Inflammatory macrophage treated with lipopolysaccharide for 4 hours (primary cell): ENCODE results near the gene ADGRL3.
"Not testable (repeated sequence)": the region's sequence is repeated elsewhere in the genome, so short reads cannot be mapped to it uniquely, and the experiment has no call there.

Source experiments
- DNase-seq: peaks from one replicate; pipeline ENCODE4 v3.0.0-alpha.2; 2020

Gene ADGRL3

DNA sequence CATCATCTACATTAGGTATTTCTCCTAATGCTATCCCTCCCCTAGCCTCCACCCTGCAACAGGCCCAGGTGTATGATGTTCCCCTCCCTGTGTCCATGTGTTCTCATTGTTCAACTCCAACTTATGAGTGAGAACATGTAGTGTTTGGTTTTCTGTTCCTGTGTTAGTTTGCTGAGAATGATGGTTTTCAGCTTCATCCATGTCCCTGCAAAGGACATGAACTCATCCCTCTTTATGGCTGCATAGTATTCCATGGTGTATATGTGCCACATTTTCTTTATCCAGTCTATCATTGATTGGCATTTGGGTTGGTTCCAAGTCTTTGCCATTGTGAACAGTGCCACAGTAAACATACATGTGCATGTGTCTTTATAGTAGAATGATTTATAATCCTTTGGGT, 7.0 kb downstream of the ADGRL3 start:
- DNase-seq, result not testable (repeated sequence)

DNA sequence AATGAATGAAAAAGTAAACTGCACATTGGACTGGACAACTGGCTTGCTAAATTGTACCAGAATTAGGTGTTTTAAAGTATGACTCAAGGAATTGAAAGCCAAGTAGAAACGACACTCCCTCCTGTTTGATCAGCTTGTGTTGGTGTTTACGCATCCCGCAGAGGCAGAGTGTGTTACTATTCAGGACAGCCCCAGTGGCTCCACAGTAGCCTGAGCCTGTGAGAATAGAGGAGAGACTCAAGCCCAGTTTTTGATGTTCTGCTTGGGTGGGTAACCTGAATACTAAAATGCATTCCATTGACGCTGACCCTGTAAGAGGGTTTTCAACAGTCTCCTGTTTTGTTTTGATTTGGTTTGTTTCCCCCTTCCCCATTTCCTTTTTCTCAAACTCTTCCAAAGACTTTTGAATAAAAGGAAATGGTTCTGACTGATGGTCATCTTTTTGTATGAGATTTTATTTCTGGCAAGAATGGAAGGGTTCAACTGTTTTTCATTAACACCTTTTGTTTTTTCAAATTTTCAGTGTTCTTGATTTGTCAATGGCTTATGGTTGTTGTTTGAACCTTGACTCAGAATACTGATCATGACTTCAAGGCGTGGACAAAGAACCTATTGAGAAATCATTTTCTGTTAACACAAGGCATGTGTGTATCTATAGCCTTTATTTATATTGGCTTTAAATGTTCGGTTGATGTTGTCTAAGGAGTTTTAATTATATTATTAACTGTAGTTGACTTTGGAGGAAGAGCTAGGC, 10.2 kb downstream of the ADGRL3 start:
- no peak for DNase-seq

DNA sequence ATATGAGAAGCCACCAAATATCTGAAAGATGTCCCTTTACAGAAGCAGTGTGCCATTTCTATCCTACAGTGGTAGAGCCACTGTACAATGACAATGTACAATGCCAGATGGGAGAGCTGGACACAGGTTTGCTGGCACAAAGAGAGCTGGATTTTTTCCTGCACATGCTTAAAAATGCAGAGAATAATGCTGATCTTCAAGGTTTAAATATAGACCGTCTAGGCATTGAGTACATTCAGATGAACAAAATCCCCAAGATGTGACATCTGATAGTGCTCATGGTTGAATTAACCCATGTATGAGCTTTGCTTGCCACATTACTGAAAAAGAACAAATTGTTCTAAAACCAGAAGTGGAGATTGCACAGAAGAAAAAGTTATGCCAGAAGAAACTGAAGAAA, 11.7 kb downstream of the ADGRL3 start:
- no peak for DNase-seq

DNA sequence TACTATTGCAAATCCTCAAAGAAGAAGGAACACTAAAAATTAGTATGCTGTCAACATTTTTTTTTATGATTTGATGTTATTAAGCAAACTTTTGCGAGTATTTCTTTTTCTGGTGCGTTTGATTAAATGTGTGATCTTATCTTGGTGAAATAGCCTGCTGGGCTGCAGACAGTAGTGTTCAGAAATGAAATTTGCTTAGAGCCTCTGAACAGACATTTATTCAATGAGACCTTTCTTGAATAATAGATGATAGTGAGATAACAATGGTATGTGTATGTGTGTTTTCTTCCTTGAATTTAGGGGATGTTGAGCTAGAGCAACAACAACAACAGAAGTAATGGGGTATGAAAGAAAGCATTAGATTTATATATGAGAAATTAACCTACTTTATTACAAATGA, 12.7 kb downstream of the ADGRL3 start:
- no peak for DNase-seq

DNA sequence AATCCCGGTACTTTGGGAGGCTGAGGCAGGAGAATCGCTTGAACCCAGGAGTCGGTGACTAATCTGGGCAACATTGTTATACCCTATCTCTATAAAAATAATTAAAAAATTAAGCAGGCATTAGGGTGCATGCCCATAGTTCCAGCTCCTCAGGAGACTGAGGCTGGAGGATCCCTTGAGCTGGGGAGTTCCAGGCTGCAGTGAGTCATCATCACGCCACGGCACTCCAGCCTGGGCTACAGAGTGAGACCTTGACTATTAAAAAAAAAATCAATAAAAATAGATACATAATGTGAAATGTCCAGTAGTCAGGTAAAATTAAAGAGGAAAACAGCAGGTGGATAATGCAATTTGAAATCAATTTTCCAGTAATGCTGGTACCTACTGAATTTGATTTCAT, 14.6 kb downstream of the ADGRL3 start:
- DNase-seq, result no peak

DNA sequence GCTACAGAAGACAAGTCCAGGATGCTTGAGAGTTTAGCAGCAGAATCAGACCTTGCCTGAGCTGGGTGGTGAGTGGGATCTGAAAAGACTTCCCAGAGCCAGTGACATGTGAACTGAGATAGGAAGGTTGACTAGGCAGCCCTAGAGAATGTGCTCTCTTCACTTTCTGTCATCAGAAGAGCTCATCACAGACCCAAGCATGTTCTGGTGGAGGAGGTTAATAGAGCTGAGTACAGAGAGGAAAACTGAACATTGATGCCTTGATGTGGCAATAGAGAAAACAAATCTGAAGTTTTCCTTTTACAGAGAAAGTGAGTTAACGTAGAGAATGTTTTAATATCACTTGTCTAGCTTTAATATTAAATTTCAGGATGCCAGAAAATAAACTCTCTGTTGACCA, 17.1 kb downstream of the ADGRL3 start:
- DNase-seq, result no peak

DNA sequence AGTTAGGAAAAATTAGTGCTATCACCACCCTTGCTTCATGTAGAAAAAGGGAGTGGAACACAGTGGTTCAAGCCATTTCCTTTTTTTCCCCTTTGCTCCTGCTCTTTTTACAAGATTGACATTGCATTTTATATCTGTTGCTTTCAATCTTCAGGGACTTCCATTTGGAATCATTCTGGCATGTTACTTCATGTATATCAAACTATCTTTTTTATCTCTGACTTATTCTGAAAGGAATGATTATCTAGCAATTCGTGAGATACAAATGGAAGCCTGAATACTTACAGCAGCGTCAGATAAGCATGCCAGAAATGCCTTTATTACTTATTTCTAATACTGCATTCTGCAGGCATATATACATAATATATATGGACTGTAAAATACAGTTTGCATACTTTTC, 20.4 kb downstream of the ADGRL3 start:
- no peak for DNase-seq

DNA sequence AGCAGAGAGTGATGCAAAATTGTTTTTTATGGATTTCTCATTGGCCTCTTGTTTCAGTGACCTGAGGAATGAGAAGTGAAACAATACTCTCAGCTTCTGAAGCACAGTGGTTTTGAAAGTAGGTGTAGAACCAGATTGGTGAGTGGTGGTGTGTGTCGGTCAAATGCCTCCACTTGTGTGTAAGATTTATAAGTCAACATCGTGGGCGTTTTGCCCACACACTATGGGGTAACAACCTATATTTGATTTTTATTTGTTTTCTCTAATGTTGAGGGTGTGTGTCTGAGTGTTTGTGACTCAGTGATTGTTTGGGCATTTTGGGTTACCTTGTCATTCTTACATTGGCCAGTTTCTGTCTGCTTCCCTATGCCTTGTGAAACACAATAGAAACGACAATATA, 23.3 kb downstream of the ADGRL3 start:
- no peak for DNase-seq

DNA sequence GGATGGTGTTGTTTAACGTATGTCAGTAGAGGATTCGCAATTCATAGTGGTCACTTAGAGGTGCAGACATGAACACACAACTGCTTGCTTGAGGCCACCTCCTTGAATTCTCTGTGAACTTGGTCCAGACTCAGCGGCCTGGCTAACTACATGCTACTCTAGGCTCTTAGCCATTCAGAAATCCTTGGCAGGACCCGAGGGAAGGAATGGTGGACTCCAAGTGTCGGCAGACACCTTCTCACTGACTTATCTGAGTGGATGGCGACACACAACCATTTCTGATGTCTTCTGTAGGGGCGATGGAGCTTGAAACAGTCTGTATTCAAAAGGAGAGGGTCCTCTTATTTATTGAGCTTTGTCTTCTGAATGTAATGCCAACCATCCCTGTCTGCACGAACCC, 24.4 kb downstream of the ADGRL3 start:
- DNase-seq, result no peak

DNA sequence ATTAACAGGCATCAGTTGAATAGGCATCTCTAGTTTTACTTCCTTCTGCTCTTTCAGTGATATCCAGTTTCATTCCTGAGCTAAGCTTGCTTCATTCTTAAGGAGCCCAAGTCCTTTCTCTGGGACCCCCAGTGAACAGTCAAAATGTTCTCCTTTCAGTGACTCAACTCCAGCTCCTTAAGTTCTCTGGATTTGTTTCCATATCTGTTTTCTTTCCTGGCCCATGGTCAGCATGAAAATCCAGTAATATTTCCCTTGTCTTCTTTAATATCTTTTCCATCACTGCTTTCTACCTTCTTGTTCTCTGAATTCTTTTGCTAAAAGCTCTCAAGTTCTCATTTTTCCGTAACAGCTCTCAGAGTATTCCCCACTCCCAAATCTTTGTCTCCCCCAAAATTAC, 25.5 kb downstream of the ADGRL3 start:
- DNase-seq, result no peak

DNA sequence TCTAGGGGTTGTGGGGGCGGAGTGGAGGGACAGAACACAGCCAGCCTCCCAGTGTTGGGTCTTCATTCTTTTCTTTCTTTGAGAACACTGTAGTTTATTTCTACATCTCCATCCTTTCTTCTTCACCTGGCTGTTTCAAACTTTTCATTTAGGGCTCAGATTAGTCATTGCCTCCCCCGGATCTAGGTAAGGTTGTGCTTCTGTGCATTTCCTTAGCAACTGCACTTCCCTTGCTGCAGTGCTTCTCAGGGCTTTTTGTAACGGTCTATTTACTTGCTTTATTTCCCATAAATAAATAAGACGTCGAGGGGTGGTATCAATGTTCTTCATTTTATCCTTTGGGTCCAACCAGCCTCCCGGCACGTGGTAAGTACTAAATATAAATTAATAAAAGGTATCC, 31.3 kb downstream of the ADGRL3 start:
- no peak for DNase-seq

DNA sequence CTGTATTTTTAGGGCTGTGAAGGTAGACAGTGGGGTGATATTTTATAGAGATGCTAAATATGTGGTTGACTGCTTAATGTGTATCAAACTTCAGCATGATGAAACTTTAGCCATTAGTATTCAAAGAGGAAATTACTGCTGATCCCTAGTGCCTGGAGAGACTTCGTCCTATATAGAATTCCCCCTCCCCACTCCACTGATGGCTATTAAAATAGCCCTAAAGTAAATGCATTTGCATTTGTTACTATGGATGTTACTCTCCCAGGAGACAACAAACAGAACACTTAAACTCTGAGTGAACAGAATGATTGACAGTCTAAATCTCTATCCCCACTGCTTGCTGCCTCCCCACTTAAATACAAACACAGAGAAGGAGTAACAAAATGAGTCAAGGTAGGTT, 39.1 kb downstream of the ADGRL3 start:
- DNase-seq, result no peak

DNA sequence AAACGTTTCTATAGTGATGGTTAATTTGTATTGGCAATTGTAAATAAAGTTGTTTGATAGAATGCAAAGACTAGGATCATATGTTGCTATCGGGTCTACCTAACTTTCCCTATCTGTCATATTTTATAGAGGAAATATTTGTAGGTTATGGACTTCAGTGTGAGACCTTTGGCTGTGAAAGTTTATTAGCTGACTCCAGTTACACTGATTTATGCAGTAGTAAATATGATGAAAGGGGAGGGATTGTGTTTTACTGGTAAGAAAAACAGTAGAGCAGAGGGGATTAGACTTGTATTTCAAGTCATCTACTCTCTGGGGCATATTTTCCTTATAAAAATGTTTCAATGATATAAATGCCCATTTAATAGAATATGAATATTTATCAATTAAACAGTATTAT, 43.8 kb downstream of the ADGRL3 start:
- no peak for DNase-seq

DNA sequence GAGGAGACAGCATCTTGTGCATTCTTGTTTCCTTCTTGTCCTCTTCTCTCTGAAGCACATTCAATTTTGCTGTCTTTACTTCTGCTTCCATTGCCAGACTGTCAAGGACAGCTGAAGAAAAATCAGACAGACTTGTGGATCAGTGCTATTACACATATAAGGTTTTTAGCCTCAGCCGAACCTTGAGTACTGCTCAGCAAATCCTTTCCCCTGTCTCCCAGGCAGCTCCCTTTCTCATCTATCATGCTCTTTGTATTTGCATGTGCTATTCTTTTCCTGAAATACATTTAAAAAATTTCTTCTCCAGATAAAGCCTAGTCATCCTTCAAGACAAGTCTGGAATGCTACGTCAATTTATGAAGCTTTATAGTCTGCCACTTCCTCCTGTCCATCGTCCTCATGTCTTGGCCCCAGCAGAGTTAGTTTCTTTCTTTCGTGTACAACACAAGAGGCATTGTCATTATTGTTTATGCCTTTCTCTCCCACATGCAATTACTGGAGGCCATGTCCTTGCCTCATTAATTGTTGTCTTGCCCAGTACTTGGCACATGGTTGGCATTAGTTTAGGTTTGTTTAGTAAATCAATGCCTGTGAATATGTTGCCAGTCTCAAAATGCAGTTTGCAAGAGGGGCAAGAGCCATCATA, 45.1 kb downstream of the ADGRL3 start:
- no peak for DNase-seq

DNA sequence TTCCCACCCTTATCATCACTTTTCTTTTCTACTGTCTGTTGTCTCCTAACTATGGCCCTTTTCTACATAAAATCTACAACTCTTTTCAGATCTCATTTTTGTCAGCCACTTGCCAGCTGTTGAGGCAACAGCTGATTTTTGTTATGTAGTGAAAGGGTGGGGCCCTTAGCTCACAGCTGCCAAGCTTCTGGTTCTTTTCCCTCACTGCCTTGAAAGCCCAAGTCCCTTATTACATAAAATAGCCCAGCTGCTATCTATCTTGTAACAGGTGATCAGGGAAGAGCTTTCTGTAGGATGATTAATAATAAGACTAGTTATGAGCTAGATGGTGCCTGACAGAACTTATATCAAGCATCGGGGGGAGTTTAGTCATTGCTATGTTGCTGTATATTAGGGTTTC, 45.9 kb downstream of the ADGRL3 start:
- no peak for DNase-seq

DNA sequence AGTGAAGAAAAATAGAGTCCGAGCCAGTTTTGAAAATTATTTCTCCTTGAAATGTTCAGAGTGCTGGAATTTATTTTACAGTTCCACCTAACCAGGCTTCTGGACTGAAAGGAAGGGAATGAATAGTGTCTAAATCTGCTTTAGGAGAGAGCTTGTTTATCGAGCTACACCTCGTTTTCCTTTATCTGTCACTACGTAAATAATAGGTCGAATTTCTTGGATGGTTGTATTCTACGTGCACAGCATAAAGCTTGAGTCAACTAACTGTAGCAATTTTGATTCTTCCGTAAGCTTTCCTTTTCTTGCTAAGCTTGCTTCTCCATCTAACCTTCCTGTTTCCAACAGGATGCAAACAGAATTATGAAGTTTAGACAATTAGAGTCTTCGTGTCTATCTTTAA, 48.6 kb downstream of the ADGRL3 start:
- no peak for DNase-seq

DNA sequence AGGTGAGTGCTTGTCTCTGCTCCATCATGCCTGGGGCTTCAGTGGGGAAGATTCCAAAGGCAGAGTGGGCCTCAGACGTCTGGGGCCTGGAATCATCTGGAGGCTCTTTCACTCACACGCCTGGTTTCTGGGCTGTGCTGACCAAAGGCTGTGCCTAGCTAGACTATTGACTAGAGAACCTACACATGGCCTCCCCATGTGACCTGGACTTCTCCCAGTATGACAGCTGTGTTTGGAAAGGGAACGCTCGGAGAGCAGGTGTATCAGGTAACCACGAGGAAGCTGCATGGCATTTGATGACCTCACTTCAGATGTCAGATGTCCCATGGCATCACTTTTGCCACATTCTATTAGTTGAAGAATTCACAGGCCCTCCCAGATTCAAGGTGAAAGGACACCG, 51.0 kb downstream of the ADGRL3 start:
- DNase-seq, result no peak

DNA sequence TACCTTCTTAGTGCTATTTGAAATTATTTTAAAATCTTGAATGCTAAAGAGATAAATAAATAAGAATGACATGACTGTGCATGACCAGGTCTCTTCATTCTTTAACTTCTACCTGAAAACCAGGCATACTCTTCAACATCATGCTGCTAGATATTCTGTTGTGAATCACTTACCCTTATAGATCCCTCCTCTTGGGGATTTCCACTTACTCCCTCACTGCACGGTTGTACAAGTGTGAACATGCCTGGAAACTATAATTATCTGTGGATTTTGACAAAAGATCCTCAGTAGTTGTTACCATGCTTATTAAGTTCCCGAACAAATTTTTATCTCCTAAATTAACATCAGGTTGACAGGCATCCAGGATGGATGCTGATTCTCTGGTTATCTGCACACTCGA, 54.3 kb downstream of the ADGRL3 start:
- no peak for DNase-seq

DNA sequence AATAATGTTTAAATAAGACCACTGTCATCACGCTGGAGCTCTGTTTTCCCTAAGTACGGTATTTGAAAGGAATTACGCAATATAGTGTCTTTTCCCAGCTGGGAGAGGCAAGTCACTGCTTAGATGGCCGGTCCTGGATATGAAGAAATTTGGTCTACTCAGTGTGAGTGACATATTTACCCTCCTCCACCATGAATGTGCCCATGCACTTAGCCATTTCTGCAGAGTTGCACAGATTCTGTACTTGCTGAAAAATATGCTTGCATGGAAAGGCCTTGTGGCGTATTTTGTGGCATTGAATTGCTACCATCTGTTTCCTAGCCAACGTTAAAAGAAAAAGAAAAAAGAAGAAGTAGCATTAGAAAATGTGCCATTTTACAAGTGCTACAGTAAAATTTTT, 73.1 kb downstream of the ADGRL3 start:
- peak; percentile 1 for DNase-seq

DNA sequence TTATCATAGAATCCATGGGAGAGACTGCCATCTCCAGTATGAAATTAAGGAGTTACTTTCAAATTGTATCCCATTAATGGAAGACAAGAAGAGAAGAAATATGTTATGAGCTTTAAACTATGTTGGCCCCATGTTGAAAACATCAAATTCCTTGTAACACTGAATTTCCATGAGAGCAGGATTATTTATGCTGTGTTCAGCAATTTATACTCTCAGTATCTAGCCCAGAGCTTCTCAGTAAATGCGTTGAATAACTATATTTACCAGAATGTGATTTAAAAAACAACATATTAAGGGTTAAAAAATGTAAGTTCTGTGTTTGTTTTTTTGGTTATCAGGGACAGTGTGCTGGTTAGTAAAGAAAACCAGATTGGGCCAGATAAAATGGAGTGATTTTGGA, 74.2 kb downstream of the ADGRL3 start:
- DNase-seq, result no peak

DNA sequence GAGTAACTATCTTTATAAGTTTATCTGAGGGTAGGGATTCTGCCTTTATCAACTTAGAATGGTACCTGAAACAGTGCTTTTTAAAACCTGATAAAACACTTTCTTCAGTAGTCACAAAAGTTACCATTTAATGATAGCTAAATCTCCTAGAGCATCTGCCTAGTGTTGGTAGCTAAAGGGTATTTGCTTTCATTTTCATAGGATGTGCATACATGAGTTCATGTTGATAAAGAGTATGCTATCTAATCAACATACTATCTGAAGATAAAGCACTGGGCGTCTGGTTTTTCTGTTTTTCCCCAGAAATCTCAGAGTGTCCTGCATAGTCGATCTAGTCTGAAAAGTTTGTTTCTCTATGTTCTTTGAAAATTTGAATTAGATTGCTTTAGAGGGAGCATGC, 75.1 kb downstream of the ADGRL3 start:
- no peak for DNase-seq

DNA sequence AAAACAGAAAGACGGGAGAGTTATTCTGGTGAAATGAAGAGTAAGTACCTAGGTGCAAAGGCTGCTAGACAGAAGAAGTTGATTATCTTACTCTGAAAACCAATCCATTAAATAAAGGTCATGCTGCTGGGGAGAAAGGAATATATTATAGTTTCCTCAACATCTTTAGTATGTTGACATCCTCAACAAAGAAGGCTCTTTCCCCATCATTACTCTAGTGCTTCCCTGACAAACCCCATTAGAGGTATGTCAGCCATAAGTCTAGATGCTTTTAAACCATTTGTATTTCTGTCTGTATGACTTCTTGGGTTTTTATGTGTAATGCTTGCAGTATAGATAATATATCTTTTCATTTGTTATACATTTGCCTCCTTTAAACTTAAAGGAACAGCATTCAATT, 75.9 kb downstream of the ADGRL3 start:
- DNase-seq, result no peak

DNA sequence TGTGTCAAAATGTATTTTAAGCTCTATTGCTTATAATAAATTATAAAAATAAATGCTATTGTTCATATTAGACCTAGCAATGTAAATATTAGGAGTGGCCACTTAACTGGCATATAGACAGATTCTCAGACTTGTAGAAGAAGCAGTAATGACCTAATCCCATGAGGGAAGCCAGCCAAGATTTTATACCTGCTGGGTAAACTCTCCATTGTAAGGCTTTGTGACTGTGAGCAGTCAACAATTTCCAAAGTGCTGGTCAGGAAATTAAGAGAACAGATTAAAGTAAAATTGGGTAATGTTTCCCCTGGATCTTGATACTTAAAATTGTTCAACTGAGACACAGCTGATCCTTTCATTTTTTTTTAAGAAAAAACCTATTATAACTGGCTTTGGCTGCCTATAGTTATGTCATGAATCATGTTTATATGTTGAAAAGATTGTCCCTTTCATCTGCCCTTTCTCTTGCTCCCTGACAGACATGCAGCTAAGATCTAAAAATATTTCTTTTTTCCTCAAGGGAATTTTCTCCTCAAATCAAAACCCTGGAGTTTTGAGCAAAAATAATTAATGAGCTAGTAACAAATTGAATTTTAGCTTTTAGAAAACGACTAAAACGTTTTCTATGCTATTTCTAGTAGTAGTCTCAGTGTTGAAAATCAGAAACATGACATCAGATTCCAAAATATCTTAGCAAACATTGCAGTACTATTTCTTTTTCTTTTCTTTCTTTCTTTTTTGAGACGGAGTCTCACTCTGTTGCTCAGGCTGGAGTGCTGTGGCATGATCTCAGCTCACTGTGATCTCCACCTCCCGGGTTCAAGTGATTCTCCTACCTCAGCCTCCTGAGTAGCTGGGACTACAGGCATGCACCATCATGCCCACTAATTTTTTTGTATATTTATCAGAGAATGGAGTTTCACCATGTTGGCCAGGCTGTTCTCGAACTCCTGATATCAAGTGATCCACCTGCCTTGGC, 77.9 kb downstream of the ADGRL3 start:
- no peak for DNase-seq

DNA sequence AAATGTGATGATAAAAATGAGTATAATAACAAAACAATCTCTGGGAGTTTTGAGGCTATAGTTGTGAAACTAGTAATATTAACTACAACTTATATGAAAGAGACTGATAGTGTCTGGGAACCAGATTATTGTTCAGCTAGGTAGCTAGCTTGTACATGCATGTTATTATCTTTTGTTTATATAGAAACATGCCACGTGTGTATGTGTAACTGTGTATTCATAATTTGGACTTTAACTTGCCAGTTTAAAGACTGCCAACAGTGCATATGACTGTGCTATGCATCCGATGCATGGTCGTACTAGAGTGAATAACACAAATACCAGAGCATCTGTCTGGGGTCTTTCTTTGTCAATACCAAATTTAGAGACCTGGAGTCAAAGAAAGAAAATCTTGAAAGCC, 92.2 kb downstream of the ADGRL3 start:
- DNase-seq, result no peak
